Mammary epithelial cell (primary cell): ENCODE measurements around the gene SMARCC1.

ENCODE experiments used
- CTCF ChIP-seq, 2 donors: IDR thresholded peaks in 1 of 2; conservative IDR thresholded peaks in 1 of 2; 2 replicates each; pipeline ENCODE4 v1.5.1; 2011 to 2012; ENCODE audit warnings: inconsistent platforms in 2 of 2, low read length in 2 of 2, mild to moderate bottlenecking in 2 of 2, control low read depth in 1 of 2, low read depth in 1 of 2; ENCODE audit not compliant: insufficient read depth in 1 of 2; ENCODE audit errors: extremely low read depth in 1 of 2
- EZH2 ChIP-seq: IDR thresholded peaks from 2 replicates; pipeline ENCODE4 v1.6.1; 2012; ENCODE audit warnings: low read length, inconsistent platforms, borderline replicate concordance

GRCh38 chr3:47824541-47825473 is 43.1 kb upstream of the SMARCC1 start:
- TF ChIP-seq EZH2 (no peak), CTCF (conservative IDR thresholded peaks at IDR 0.05 in 1 of 2, IDR thresholded peaks at IDR 0.05 in 1 of 2; ENCODE audit: extremely low read depth in 1 of 2, insufficient read depth in 1 of 2, low read depth in 1 of 2, low read length in 2 of 2) (peak; percentile 51 to 70)
